Coronary artery (tissue), 2 donors: ENCODE measurements around the gene CORO1A.

Source experiments
- DNase-seq: peaks from one replicate; pipeline ENCODE4 v3.0.0-alpha.2; 2017; ENCODE audit warnings: low spot score
- H3K27ac ChIP-seq, 2 donors: fragments of 200-600 bp; sonication (generic); one replicate each; pipeline ENCODE4 v1.5.1; 2016 to 2019
- H3K4me3 ChIP-seq: fragments of 200-600 bp; sonication (generic); 2 replicates; pipeline ENCODE4 v1.5.1; 2016; ENCODE audit warnings: mild to moderate bottlenecking, moderate library complexity
- TF ChIP-seq, protein P1 (sequence below): fragments of 200-600 bp; sonication (generic); IDR thresholded peaks from one replicate; pipeline ENCODE4 v1.5.1; 2019; ENCODE audit warnings: antibody characterized with exemption

CORO1A gene

DNA sequence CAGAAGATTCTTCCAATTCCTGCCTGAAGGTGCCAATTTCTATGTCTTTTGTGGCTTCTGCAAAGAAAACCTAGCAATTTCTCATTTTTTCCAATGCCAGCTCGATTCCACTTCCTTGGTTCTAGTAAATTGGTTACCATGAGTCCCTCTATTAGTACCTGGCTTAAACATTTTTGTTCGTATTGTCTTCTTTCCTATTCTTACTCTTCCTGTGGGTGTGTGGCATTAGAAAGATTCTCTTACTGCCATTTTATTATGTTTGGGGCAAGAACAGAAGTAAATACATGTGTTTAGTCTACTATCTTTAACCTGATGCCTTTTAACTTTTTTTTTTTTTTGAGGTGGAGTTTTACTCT lies 40.1 kb upstream of the CORO1A start:
- DNase-seq, result no peak
- H3K4me3 ChIP-seq, result no peak overlapping the region
- TF ChIP-seq, protein P1, sequence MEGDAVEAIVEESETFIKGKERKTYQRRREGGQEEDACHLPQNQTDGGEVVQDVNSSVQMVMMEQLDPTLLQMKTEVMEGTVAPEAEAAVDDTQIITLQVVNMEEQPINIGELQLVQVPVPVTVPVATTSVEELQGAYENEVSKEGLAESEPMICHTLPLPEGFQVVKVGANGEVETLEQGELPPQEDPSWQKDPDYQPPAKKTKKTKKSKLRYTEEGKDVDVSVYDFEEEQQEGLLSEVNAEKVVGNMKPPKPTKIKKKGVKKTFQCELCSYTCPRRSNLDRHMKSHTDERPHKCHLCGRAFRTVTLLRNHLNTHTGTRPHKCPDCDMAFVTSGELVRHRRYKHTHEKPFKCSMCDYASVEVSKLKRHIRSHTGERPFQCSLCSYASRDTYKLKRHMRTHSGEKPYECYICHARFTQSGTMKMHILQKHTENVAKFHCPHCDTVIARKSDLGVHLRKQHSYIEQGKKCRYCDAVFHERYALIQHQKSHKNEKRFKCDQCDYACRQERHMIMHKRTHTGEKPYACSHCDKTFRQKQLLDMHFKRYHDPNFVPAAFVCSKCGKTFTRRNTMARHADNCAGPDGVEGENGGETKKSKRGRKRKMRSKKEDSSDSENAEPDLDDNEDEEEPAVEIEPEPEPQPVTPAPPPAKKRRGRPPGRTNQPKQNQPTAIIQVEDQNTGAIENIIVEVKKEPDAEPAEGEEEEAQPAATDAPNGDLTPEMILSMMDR, result no peak
- no peak overlapping the region for H3K27ac ChIP-seq

DNA sequence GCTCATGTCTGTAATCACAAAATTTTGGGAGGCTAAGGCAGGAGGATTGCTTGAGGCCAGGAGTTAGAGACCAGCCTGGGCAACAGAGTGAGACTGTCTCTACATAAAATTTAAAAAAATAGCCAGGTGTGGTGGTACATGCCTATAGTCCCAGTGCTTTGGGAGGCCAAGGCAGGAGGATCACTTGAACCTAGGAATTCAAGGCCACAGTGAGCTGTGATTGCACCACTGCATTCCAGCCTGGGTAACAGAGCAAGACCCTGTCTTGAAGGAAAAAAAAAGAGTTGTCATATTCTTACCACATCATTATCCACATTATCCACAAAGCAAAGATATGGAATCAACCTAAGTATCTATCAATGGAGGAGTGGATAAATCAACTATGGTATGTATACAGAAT lies 39.4 kb upstream of the CORO1A start:
- Histone ChIP-seq H3K27ac (no peak overlapping the region), H3K4me3 (no peak overlapping the region)
- DNase-seq, result no peak
- TF ChIP-seq, protein P1, result no peak

DNA sequence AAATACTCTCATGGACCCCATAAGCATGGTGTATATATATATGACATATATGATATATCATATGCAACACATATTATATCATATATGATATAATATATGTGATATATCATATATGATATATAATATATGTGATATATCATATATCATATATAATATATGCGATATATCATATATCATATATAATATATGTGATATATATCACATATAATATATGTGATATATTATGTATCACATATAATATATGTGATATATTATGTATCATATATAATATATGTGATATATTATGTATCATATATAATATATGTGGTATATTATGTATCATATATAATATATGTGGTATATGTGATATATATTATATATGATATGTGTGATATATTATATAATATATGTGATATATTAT lies 38.5 kb upstream of the CORO1A start:
- H3K4me3 ChIP-seq, result no peak overlapping the region
- no peak overlapping the region for H3K27ac ChIP-seq
- no peak for DNase-seq
- TF ChIP-seq, protein P1, result no peak

DNA sequence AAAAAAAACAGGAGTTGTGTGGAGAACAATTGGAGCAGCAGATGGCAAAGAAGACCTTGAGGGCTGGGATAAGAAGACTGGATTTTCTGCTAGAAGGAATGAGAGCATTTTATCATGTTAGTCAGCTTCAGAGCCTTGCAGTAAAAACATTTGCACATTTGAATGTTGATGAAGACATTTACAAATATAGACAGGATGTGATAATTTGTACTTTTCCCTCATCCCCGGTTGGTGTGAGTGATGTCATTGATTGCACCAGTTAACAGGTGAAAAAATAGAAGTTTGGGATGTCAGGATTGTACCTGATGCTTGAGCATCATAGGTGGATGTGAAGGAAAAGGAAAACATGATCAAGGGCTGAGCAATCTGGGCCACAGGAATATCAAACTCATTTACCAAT lies 37.7 kb upstream of the CORO1A start:
- TF ChIP-seq, protein P1, result no peak
- Histone ChIP-seq H3K27ac (no peak overlapping the region), H3K4me3 (no peak overlapping the region)
- DNase-seq, result no peak

DNA sequence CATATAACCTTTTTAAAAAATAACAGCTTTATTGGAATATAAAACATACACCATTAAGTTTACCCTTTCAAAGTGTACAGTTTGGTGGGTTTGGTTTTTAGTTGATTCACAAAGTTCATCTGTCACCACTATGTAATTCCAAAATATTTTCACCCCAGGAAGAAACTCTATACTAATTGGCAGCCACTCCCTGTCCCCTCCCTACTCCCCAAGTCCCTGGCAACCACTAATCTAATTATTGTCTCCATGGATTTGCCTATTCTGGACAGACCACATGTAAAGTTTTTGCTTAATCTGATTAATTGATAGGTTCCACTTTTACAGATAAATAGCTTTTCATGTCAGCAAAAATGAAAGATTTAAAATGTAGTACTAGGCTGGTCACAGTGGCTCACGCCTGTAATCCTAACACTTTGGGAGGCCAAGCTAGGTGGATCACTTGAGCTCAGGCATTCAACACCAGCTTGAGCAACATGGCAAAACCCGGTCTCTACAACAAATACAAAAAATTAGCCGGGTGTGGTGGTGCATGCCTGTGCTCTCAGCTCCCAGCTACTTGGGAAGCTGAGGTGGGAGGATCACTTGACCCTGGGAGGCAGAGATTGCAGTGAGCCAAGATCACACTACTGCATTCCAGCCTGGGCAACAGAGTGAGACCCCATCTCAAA lies 35.4 kb upstream of the CORO1A start:
- no peak overlapping the region for H3K27ac ChIP-seq
- DNase-seq, result no peak
- TF ChIP-seq, protein P1, result no peak
- no peak overlapping the region for H3K4me3 ChIP-seq

DNA sequence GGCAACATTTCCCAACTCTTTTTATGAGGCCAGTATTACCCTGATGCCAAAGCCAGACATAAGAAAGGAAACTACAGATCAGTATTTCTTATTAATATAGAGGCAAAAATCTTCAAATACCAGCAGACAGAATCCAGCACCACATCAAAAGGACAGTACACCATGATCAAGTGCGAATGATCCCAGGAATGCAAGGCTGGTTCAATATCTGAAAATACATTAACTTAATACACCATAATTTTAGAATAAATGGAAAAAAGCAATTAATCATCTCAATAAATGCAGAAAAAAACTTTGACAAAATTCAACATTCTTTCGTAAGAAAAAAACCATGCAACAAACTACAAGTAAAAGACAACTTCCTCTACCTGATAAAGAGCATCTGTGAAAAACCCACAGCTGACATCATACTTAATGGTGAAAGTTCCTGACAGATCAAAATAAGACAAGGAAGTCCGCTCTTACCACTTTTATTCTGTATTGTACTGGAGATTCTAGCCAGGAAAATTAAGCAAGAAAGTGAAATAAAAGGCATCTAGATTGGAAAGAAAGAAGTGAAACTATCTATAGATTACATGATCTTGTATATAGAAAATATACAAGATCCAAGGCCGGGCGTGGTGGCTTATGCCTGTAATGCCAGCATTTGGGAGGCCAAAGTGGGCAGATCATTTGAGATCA lies 34.0 kb upstream of the CORO1A start:
- DNase-seq, result no peak
- Histone ChIP-seq H3K27ac (no peak overlapping the region), H3K4me3 (no peak overlapping the region)
- TF ChIP-seq, protein P1, result no peak

DNA sequence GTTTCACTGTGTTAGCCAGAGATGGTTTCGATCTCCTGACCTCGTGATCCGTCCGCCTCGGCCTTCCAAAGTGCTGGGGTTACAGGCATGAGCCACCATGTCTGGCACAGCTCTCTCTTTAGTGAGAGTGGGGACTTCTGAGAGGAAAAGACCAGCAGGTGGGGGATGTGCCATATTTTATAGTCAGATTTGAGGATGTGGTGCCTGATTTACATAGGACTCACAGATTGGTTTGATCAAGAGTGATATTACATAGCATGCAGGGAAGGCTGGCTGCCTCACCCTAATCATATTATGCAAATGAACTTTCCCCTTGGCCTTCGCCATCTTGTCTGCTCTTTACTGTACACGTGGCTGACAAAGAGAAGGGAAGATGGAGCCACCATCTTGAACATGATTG lies 32.3 kb upstream of the CORO1A start:
- Histone ChIP-seq H3K4me3 (no peak overlapping the region), H3K27ac (no peak overlapping the region)
- TF ChIP-seq, protein P1, result no peak
- DNase-seq, result no peak
